Effector memory CD4-positive, alpha-beta T cell (primary cell): ENCODE results near the gene SHROOM3.

Source experiments
- DNase-seq, 3 donors: peaks; one replicate each; pipeline ENCODE4 v3.0.0-alpha.2; 2020
- H3K27ac ChIP-seq: 2 replicates; pipeline ENCODE4 v1.7.0; 2013; ENCODE audit warnings: mild to moderate bottlenecking, low read length, moderate library complexity; ENCODE audit not compliant: insufficient read depth, poor library complexity, severe bottlenecking
- H3K27me3 ChIP-seq: replicated peaks from 2 replicates; pipeline ENCODE4 v1.7.0; 2013; ENCODE audit warnings: mild to moderate bottlenecking, low read length; ENCODE audit not compliant: insufficient read depth, control insufficient read depth, poor library complexity, severe bottlenecking
- H3K36me3 ChIP-seq: 2 replicates; pipeline ENCODE4 v1.7.0; 2013; ENCODE audit warnings: mild to moderate bottlenecking, low read length, moderate library complexity; ENCODE audit not compliant: control insufficient read depth, insufficient read depth
- H3K4me1 ChIP-seq: 2 replicates; pipeline ENCODE4 v1.7.0; 2013; ENCODE audit warnings: low read length, mild to moderate bottlenecking; ENCODE audit not compliant: control insufficient read depth, insufficient read depth, poor library complexity, severe bottlenecking
- H3K4me3 ChIP-seq: 2 replicates; pipeline ENCODE4 v1.7.0; 2013; ENCODE audit warnings: low read length, low read depth, mild to moderate bottlenecking; ENCODE audit not compliant: insufficient read depth, poor library complexity, severe bottlenecking
- H3K9me3 ChIP-seq: 2 replicates; pipeline ENCODE4 v1.7.0; 2013; ENCODE audit warnings: mild to moderate bottlenecking, low read length, moderate library complexity; ENCODE audit not compliant: control insufficient read depth

Gene SHROOM3

GRCh38 chr4:76532805-76533204 lies 97.8 kb downstream of the SHROOM3 start:
- no peaks in the 10 kb centered on the region for H3K27me3 ChIP-seq
- no peak overlapping the region for H3K27ac ChIP-seq
- no peaks in the 10 kb centered on the region for H3K4me1 ChIP-seq
- DNase-seq = no peak
- no peaks in the 10 kb centered on the region for H3K9me3 ChIP-seq
- H3K36me3 ChIP-seq = no peaks in the 10 kb centered on the region
- H3K4me3 ChIP-seq = no peak overlapping the region

DNA sequence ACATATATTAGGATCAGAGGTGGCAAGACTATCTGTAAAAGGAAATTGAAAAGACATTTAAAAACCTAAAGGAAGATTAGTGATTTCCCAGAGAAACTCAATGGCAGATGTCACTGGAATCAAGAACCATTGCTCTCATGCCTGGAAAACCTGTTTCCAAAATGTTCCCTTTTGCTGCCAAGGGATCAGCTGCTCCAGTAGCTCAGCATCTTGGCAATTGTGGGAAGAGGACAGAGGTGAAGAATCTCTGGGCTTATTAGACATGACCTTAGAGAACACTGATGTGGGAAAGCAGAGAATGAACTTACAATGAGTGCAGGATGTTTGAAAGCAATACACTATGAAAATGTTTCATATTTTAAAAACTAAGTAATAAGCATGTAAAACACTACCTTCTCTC lies 98.3 kb downstream of the SHROOM3 start:
- no peaks in the 10 kb centered on the region for H3K4me1 ChIP-seq
- H3K36me3 ChIP-seq = no peaks in the 10 kb centered on the region
- H3K4me3 ChIP-seq = no peak overlapping the region
- no peaks in the 10 kb centered on the region for H3K9me3 ChIP-seq
- H3K27me3 ChIP-seq = no peaks in the 10 kb centered on the region
- no peak for DNase-seq
- H3K27ac ChIP-seq = no peak overlapping the region

DNA sequence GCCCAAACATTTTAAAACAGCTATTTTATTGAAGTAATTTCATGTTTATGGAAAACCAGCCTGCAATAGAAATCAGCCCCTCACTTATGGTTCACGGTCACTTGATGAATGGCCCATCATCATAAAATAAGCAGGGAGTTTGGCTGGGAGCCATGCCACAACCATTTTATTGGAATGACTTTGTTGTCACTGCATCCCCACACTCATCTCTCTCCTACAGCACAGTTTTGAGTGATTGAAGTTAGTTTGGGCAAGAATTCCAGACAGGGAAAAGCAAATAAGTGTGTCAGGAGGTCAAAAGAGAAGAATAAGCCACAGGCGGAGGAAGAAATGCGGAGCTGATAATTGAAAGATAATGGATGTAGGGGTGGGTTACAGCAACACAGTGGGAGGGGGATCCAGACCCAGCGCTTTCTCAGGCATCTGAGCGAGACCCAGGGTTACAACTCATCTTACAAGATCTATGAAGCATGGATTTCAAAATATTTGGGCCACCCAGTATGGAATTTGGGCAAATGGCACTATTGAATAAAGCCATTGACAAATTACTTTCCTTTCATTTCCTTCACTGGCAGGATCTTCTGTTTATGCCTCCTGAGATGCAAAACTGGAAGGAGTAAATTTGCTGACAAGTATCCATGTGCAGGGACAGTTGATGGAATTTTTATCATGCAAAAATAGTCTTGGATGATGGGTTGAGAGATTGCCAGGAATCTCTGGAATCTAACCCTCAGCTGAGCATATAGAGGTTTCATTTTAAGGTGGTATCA lies 100.8 kb downstream of the SHROOM3 start:
- Histone ChIP-seq H3K9me3 (no peaks in the 10 kb centered on the region), H3K27ac (no peak overlapping the region)
- no peak for DNase-seq

DNA sequence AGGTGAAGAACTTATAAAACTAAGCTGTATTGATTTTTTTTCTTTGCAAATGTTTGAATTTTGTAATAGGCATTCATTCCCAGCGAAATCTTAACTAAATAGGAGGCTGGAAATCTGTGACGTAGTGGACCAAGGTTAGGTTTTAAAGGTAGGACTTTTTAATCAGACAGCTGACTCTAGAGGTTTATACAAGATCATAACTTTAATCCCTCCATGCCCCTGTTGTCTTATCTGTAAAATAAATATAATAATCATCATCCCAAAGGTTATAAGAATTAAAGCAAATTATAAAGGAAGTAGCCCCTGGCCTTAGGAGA lies 101.3 kb downstream of the SHROOM3 start:
- no peaks in the 10 kb centered on the region for H3K4me1 ChIP-seq
- H3K36me3 ChIP-seq = no peaks in the 10 kb centered on the region
- H3K4me3 ChIP-seq = no peak overlapping the region
- no peaks in the 10 kb centered on the region for H3K27me3 ChIP-seq
- DNase-seq = no peak
- H3K9me3 ChIP-seq = no peaks in the 10 kb centered on the region
- no peak overlapping the region for H3K27ac ChIP-seq

More for the DNA sequence above, 100.8 kb downstream of the SHROOM3 start:
- no peak overlapping the region for H3K4me3 ChIP-seq
- no peaks in the 10 kb centered on the region for H3K36me3 ChIP-seq
- no peaks in the 10 kb centered on the region for H3K27me3 ChIP-seq
- H3K4me1 ChIP-seq = no peaks in the 10 kb centered on the region

GRCh38 chr4:76538296-76538695 lies 103.3 kb downstream of the SHROOM3 start:
- no peaks in the 10 kb centered on the region for H3K4me1 ChIP-seq
- no peak overlapping the region for H3K4me3 ChIP-seq
- no peak for DNase-seq
- H3K9me3 ChIP-seq = no peaks in the 10 kb centered on the region
- no peak overlapping the region for H3K27ac ChIP-seq
- no peaks in the 10 kb centered on the region for H3K27me3 ChIP-seq
- no peaks in the 10 kb centered on the region for H3K36me3 ChIP-seq

DNA sequence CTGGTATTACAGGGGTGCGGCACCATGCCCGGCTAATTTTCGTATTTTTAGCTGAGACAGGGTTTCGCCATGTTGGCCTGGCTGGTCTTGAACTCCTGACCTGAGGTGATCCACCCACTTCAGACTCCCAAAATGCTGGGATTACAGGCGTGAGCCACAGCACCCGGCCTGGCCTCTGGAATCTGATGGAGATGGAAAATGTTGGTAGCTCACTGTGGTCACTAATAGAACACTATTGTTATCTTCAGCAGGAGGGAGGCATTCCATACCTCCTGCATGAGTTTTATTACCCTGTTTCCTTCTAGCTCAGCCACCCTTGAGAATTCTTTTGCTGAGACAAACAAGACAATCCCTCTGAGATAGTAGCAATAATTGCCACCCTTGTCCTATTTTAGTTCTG lies 105.0 kb downstream of the SHROOM3 start:
- Histone ChIP-seq H3K4me3 (no peak overlapping the region), H3K27me3 (no peaks in the 10 kb centered on the region), H3K27ac (no peak overlapping the region), H3K9me3 (no peaks in the 10 kb centered on the region), H3K36me3 (no peaks in the 10 kb centered on the region), H3K4me1 (no peaks in the 10 kb centered on the region)
- no peak for DNase-seq

- H3K4me3 ChIP-seq = no peak overlapping the region
- DNase-seq = no peak
- H3K27ac ChIP-seq = no peak overlapping the region
- H3K36me3 ChIP-seq = no peaks in the 10 kb centered on the region
- no peaks in the 10 kb centered on the region for H3K4me1 ChIP-seq
- no peaks in the 10 kb centered on the region for H3K9me3 ChIP-seq
- H3K27me3 ChIP-seq = no peaks in the 10 kb centered on the region
Measured at GRCh38 chr4:76540486-76540885, 105.5 kb downstream of the SHROOM3 start.

GRCh38 chr4:76543378-76543777 lies 108.3 kb downstream of the SHROOM3 start:
- no peaks in the 10 kb centered on the region for H3K4me1 ChIP-seq
- no peaks in the 10 kb centered on the region for H3K36me3 ChIP-seq
- H3K4me3 ChIP-seq = no peak overlapping the region
- H3K9me3 ChIP-seq = no peaks in the 10 kb centered on the region
- H3K27ac ChIP-seq = no peak overlapping the region
- no peaks in the 10 kb centered on the region for H3K27me3 ChIP-seq
- DNase-seq = no peak

DNA sequence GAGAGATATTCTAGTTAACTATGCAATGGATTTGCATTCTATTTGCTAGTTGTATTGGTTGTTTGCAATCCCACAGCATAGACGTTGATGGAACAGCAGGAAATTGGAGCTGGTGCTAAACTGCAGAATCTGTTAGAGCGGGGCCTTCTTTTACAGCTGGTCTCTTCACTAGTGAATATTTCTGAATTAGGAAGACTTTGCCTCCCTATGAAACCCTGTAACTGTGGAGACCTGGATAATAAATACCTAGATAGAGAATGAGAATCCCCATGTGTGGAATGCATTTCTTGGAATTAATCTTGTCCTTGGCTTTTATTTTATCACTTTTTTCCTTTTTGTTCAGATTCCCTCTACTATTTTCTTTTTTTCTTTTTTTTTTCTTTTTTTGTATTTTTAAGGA lies 109.7 kb downstream of the SHROOM3 start:
- no peak overlapping the region for H3K27ac ChIP-seq

GRCh38 chr4:76545226-76545884 lies 110.3 kb downstream of the SHROOM3 start:
- H3K36me3 ChIP-seq = no peaks in the 10 kb centered on the region
- no peaks in the 10 kb centered on the region for H3K4me1 ChIP-seq
- H3K4me3 ChIP-seq = no peak overlapping the region
- H3K9me3 ChIP-seq = no peaks in the 10 kb centered on the region
- H3K27me3 ChIP-seq = no peaks in the 10 kb centered on the region
- H3K27ac ChIP-seq = no peak overlapping the region
- no peak for DNase-seq

More for the DNA sequence above, 109.7 kb downstream of the SHROOM3 start:
- no peak for DNase-seq
- Histone ChIP-seq H3K4me3 (no peak overlapping the region), H3K36me3 (no peaks in the 10 kb centered on the region), H3K27me3 (no peaks in the 10 kb centered on the region), H3K4me1 (no peaks in the 10 kb centered on the region), H3K9me3 (no peaks in the 10 kb centered on the region)
